ENCODE results near the gene ENTREP1. TPM values are rescaled to one million over a fixed set of nuclear protein-coding genes. Genes with fewer than 3 reads are reported as not detected.

The ENTREP1 gene
- total RNA-seq, 4 donors from 2014 or later: 2.3 to 6.3 (median 3.7) TPM

DNA sequence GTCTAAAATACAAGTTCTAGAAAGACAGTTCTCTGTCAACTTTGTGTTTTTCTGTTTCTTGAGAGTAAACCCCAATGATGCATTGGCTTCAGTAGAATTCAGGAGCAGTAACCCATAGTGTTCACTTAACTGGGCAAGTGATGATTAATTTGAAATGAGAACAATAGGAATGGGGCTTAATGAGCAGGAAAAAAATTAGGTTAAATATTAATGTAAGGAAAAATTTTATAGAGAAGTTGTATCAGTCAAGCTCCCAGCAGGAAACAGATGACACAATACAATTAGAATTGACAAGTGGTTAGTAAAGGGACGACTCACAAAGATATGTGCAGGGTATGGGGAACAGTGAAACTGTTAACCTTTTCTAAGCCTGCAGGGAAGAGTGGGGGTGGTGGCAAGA, 38.2 kb downstream of the ENTREP1 start:
- Histone ChIP-seq H3K4me3 (no peak overlapping the region), H3K36me3 (no peaks in the 10 kb centered on the region), H3K4me1 (no peaks in the 10 kb centered on the region), H3K9me3 (no peaks in the 10 kb centered on the region), H3K27me3 (no peaks in the 10 kb centered on the region), H3K27ac (no peak overlapping the region)
- no peak for DNase-seq (ENCODE audit: low spot score in 2 of 2)
- 13 to 21% methylated on average over 1 of the region's 1 CpG for WGBS, 2 donors
- TF ChIP-seq EP300 (IDR thresholded peaks at IDR 0.05): no peak
- TF ChIP-seq POLR2A (IDR thresholded peaks at IDR 0.05): no peak
- TF ChIP-seq CTCF (IDR thresholded peaks at IDR 0.05): no peak

DNA sequence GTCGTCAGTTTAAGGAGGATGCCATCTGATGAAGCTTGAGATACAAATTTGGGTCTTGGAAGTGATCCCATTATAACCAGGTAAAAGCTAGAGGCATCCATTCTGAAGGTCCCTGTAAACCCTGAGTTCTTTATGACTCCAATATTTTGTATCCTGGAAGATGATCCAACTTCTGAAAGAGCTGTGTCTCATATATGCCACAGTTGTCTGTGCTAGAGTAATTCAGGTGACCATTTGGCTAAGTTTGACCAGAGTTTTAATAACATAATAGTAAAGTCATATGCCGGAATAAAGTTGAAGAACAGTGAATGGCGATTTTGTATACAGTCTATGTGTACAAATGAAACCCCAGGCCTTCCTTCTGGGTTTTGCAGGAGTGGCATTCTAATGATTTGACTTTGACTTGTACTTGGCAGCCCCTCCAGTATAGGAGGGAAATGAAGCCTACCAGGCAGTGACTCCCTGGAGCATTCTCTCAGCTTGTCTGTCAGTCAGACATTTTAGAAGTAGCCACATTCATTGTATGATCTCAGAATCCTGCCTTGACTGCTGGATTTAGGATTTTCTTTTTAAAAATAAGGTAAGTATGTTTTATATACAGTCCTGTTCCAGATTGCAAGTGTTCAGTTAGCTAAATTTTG, 39.6 kb downstream of the ENTREP1 start:
- 83 to 92% methylated on average over 3 of the region's 3 CpGs for WGBS, 2 donors
- no peak for TF ChIP-seq POLR2A (IDR thresholded peaks at IDR 0.05)
- no peak for TF ChIP-seq EP300 (IDR thresholded peaks at IDR 0.05)
- TF ChIP-seq CTCF (IDR thresholded peaks at IDR 0.05): no peak
- no peaks in the 10 kb centered on the region for H3K27me3 ChIP-seq
- DNase-seq (ENCODE audit: low spot score in 2 of 2): no peak
- H3K36me3 ChIP-seq: no peaks in the 10 kb centered on the region
- H3K27ac ChIP-seq: no peak overlapping the region
- no peaks in the 10 kb centered on the region for H3K4me1 ChIP-seq
- no peaks in the 10 kb centered on the region for H3K9me3 ChIP-seq
- no peak overlapping the region for H3K4me3 ChIP-seq

DNA sequence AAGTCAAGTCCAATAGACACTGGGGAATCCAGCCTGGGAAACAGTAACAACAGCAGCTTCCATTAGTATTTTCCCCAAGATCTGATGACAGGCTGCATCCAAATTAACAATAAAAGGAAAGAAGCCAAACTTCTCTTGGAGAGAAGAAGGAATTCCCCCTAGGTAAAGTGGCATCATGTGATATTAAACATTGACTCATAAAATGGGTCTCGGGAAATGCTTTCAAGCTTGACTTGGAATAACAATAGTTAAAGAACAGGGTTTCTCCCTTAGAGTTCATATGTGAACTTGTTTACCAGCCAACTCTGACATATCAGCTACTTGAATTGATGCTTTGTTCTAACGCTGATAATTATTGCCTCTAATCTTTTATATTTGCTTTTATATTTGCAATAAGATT, 45.4 kb downstream of the ENTREP1 start:
- Histone ChIP-seq H3K9me3 (no peaks in the 10 kb centered on the region), H3K27me3 (no peaks in the 10 kb centered on the region), H3K4me3 (no peak overlapping the region), H3K36me3 (no peaks in the 10 kb centered on the region), H3K4me1 (no peaks in the 10 kb centered on the region), H3K27ac (no peak overlapping the region)
- WGBS, 2 donors: 26 to 35% methylated on average over 2 of the region's 2 CpGs
- no peak for DNase-seq (ENCODE audit: low spot score in 2 of 2)
- TF ChIP-seq EP300 (IDR thresholded peaks at IDR 0.05) (no peak), POLR2A (IDR thresholded peaks at IDR 0.05) (no peak), CTCF (IDR thresholded peaks at IDR 0.05) (no peak)

GRCh38 chr9:69371001-69371400, 46.0 kb downstream of the ENTREP1 start:
- Histone ChIP-seq H3K27ac (no peak overlapping the region), H3K4me1 (no peaks in the 10 kb centered on the region), H3K27me3 (no peaks in the 10 kb centered on the region), H3K9me3 (no peaks in the 10 kb centered on the region), H3K36me3 (no peaks in the 10 kb centered on the region), H3K4me3 (no peak overlapping the region)
- TF ChIP-seq POLR2A (IDR thresholded peaks at IDR 0.05): no peak
- TF ChIP-seq EP300 (IDR thresholded peaks at IDR 0.05): no peak
- no peak for TF ChIP-seq CTCF (IDR thresholded peaks at IDR 0.05)
- 13 to 19% methylated on average over 1 of the region's 1 CpG for WGBS, 2 donors
- no peak for DNase-seq (ENCODE audit: low spot score in 2 of 2)

DNA sequence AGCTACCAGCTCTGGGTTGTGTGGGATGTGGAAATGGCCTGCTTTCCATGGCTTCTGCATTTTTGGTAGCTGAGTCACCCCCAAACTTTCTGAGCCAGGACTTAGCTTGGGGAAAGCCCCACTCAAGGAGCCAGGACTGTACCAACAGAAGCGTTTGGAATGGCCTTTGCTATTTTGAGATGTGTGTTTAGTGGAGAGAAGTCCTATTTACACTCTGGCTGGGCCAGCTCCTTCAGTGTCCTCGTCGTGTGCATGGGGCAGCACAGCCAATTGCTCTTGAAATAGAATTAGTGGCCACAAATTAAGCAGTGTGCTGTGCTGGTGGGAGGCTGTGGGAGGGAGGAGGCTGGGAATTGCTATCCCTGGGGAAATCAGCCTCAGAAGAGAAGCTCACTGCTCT, 51.6 kb downstream of the ENTREP1 start:
- Histone ChIP-seq H3K36me3 (no peaks in the 10 kb centered on the region), H3K4me3 (no peak overlapping the region), H3K4me1 (peaks cover 0 to 9% (median 0%) of the 10 kb centered on the region in 4 donors), H3K9me3 (no peaks in the 10 kb centered on the region), H3K27me3 (no peaks in the 10 kb centered on the region), H3K27ac (peak overlapping the region in 1 of 4 donors; percentile 39)
- 13 to 14% methylated on average over 3 of the region's 3 CpGs for WGBS, 2 donors
- no peak for TF ChIP-seq POLR2A (IDR thresholded peaks at IDR 0.05)
- no peak for TF ChIP-seq EP300 (IDR thresholded peaks at IDR 0.05)
- TF ChIP-seq CTCF (IDR thresholded peaks at IDR 0.05): no peak
- peak in 1 of 2 donors; percentile 15 for DNase-seq (ENCODE audit: low spot score in 2 of 2)
